ENCODE data around the gene PPP1R12C.

PPP1R12C gene

DNA sequence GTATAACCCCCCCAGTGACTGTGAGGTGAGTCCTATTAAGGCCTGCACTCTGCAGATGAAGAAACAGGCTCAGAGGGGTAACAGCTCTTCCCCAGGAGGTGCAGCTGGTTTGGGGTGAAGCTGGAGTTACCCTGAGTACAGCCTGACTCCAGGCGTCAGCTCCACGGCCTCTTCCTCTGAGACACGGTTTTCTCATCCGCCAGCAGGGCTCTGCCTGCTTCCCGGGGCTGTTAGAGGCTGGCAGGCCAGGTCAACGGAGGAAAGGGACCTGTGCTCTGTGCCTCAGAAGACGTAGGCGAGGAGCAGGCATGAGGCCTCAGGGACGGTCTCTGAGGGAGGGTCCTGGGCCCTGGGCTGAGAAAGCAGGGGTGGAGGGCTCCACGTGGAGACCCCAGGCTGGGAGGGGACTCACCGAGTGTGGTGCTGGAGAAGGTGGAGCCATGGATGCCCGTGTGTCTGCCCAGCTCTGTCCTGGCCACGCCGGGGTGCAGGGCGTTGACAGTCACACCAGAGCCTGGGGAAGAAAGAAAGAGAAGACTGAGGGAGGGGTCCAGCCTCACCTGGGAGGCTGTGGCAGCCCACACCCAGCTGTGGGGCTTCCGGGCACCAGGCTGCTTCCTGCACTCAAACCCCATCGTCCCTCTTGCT lies 70.3 kb downstream of the PPP1R12C start:
- no peak for DNase-seq (ENCODE audit: low read depth in 1 of 2, low spot score in 1 of 2)

DNA sequence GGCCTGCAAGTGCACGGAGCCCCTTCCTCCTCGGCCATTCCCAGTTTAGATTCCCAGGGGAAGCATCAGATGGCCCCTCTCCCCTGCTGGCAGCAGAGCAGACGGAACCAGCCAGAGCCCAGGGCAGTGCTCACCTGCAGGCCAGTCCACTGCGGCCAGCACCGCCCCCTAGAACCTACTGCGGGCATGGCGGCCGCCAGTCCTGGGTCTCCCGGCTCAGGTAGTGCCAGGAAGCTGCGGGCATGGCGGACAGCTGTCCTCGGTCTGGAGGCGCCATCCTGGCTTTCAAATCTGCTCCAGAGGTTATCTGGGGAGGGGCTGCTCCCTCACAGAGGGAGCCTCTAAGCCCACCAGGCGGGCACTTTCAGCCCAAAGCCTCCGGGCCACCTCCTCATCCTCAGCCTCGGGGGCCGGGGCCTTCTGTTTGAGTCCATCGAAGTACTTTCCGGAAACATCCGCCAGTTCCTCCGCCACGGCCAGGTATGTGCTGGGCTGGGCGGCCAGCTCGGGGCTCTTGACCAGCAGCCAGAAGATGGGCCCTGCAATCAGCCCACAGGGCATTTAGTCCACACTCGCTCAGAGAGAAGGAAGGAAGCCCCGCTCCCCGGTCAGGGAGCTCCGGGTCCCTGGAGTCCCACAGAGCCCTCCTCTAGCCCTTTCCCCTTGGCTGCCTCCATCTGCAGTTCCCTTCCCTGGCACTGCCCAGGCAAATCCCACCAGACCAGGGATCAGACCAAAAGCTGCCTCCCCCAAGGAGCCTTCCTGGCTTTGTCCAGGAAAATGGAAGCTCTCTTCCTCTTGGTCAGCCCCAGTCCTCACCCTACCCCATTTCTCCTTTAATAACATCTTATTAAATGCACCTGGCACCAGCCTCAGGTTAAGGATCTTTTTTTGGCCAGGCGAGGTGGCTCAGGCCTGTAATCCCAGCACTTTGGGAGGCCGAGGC lies 72.4 kb downstream of the PPP1R12C start:
- no peak for DNase-seq (ENCODE audit: low read depth in 1 of 2, low spot score in 1 of 2)

DNA sequence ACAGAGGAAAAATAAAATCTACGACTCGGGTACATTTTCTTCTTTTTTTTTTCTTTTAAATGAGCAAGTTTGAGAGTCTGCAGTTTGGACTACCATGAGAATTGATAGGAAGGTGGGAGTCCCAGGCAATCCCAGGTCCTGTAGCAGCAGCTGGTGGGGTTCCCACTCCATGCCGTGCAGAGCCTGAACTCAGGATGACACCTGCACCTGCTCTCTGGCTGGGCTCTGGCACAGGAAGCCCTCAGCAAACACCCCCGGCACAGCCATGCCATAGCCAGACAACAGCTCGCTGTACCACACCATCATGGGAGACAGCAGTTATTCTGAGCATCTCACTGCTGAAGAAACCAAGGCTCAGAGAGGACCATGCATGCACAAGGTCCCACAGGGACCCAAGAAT lies 73.2 kb downstream of the PPP1R12C start:
- DNase-seq (ENCODE audit: low read depth in 1 of 2, low spot score in 1 of 2): no peak

DNA sequence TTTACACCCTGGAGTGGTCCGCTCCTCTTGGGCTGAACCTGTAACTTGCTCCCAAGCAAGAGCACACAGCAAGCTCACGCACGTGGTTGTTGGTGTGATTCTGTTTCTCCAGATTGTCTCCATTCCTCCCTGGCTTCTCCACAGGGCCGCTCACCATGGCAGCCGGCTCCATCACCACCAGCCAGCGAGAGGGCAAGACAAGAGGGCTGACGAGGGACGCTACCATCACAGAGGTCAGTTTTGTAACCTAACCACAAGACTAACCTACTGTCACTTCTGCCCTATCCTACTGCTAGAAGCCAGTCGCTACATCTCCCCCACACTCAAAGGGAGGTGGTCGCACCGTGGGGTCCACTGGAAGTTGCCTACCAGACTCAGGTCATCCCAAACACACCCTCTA lies 74.7 kb downstream of the PPP1R12C start:
- DNase-seq (ENCODE audit: low read depth in 1 of 2, low spot score in 1 of 2): no peak

DNA sequence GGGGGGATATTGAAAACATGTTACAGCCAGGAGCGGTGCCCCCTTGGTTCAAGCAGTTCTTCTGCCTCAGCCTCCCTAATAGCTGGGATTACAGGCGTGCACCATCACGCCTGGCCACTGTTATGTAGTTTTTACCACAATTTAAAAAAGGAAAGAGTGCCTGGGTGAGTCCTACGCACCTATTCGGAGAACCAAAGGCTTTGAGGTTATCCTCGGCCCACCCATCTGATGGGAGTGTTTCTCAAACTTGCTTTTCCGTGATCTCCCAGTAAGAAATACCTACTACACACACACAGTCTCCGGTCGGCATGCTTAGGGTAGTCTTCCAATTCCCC lies 75.1 kb downstream of the PPP1R12C start:
- DNase-seq (ENCODE audit: low read depth in 1 of 2, low spot score in 1 of 2): no peak

DNA sequence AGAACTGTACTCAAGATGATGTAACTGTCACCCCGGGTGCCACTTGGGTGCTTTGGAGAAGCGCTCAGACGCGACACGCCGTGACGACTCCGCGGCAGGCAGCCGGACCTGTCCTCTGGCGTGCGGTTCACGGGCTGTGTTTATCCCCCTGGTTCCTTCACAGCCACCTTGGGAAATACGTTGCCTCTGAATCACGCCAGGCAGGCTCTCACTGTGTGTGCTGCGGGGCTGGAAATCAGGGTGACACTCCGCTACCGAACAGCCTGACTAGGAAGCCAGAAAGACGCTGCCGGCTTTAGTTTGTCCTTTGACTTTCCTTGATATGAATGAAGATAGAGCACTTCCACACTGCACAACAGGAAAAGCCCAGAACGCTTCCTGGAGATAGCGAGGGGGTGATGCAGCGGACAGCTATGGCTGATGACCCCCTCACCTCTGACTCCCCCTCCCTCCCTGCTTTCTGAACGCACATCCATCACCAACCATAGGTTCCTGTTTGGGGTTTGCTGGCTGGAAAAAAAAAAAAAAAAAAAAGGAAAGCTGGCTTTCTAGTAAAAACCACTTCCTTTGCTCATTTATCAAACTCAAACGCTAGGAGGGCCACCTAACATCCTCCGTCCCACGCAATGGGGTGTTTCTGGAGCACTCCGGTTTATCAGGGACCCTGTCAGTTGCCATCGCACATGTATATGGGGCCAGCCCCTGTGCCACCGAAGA lies 75.7 kb downstream of the PPP1R12C start:
- no peak for DNase-seq (ENCODE audit: low read depth in 1 of 2, low spot score in 1 of 2)

DNA sequence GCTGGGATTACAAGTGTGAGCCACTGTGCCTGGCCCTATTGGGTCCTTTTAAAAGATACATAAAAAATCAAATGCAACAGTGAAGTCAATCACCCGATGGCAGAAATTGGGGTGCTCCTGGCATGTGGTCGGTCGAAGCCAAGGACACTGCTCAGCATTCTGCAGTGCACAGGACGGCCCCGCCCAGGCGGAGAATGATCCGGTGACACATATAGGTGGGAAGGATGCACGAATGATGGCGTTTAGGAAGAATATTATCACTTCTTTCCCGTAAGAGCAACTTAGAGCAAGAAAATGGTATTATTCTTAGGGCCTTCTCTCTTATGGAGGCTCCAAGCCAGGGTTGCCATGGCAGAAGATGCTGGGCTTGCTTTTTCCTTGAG lies 76.2 kb downstream of the PPP1R12C start:
- no peak for DNase-seq (ENCODE audit: low read depth in 1 of 2, low spot score in 1 of 2)
